Measurements from ENCODE around the gene SYT1.

- TF ChIP-seq CTCF (IDR thresholded peaks at IDR 0.05; ENCODE audit: insufficient read depth, low read length) (no peak), POLR2AphosphoS5 (IDR thresholded peaks at IDR 0.05; ENCODE audit: low read depth) (no peak), GABPA (IDR thresholded peaks at IDR 0.05; ENCODE audit: low read depth) (no peak), SPI1 (IDR thresholded peaks at IDR 0.05; ENCODE audit: borderline replicate concordance, low read depth) (no peak), REST (IDR thresholded peaks at IDR 0.05; ENCODE audit: insufficient replicate concordance, low read depth) (no peak)
These were observed 547.2 kb downstream of the SYT1 start for GRCh38 chr12:79411791-79412190.
